ENCODE data around the gene CDT1.

CDT1 gene

DNA sequence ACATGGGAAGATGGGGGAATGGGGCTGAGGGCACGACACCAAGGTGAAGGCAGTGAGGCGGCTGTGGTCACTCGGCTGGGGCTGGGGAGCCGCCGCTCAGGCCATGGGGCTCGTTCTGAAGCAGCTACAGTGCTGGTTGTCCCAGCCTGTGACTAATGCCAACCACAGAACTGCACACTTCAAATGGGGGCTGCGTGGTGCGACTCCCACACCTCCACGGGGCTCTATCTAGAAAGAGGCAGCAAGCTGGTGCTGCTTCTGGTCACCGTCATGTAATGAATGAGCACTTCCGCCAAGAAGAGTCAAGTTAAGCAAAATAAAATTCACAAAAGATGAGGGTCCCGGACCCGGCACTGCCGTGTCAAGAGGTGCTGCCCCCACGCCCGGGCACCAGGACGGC, 33.2 kb downstream of the CDT1 start:
- no peak for DNase-seq (ENCODE audit: low read depth)

DNA sequence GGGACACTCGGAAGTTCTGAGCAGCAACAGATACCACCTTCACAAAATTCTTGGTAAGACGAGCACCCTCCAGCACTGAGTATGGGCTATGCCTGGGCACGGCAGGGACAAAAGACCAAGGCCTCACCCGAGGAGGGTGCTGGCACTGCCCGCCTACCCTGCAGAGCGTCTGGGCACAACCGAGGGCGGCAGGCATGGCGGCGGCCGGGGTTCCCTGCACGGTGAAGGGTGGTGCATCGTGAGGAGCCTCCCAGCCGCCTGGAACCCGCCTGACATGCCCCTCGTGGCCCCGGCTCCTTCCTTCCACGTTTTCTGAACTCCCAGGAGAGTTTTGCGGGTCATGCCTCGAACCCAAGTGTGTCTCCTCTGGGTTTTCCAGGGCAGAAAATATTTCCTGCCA, 34.2 kb downstream of the CDT1 start:
- no peak for DNase-seq (ENCODE audit: low read depth)

DNA sequence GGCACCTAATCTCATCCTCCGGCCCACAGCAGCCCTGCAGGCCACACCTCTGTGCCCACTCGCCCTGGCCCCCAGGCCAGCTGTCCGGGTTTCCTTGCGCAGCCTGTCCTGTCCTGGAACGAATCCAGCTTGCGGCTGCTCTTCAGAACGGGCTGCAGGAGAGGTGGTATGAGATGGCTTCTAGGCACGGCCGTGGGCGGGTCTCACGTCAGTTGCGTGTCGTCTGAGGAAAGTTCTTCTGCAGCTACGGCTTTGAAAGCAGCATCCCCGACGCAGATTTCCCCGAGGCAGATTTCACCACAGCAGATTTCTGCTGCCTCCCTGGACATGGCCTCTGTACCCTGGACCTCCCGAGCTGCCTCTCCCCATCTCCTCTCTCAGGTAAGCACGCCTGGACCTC, 35.0 kb downstream of the CDT1 start:
- no peak for DNase-seq (ENCODE audit: low read depth)

DNA sequence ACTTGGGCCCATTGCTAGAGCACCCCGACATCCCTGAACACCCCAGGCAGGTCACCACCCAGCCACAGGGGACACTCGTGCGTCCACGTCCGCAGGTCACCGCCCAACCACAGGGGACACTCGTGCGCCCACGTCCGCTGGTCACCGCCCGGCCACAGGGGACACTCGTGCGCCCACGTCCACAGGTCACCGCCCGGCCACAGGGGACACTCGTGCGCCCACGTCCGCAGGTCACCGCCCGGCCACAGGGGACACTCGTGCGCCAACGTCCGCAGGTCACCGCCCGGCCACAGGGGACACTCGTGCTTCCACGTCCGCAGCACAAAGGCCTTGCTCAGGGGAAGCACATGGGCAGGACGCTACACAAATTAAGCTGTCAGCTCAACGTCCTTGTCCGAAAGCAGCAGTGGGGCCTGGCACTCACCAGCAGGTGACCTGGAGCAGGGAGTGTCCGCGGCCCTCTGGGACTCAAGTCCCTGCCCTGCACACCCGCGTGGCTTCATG, 35.5 kb downstream of the CDT1 start:
- no peak for DNase-seq (ENCODE audit: low read depth)

DNA sequence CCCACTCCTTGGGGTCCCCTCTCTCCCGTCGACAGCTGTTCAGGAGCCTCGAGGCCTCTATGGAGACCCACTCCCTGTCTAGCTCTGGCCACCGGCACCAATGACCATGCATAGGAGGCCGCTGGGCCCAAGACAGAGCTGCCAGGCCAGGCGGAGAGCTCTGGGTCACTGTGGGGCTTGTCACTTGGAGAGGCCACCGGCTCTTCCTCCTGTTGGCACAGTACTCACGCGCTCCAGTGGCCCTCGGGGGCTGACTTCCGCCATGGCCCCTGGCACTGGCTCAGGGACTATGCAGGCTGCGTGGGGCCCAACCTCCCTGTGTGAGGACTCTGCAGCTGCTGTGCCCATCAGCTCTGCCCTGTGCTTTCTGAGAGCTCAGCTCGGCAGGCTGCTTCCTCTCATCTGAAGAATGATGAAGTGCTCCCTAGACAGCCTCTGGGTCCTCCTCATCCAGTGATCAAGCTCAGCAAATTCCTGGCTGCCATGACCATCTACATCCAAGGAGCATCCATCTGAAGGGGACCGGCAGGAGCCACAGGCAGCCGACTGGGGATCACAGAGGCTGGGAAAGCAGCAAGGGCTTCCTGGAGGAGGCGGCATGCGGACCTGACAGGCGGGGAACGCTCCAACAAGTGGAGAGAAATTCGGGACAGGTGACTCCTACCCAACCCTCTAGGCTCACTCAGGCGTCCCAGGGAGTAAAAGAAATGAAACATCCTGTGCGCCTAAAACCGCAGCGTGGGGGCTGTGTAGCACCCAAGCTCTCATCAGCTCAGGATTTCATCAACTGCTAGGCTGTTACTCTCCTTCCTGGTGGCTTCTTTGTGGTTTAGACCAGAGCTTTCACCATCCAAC, 36.4 kb downstream of the CDT1 start:
- DNase-seq (ENCODE audit: low read depth), result no peak

DNA sequence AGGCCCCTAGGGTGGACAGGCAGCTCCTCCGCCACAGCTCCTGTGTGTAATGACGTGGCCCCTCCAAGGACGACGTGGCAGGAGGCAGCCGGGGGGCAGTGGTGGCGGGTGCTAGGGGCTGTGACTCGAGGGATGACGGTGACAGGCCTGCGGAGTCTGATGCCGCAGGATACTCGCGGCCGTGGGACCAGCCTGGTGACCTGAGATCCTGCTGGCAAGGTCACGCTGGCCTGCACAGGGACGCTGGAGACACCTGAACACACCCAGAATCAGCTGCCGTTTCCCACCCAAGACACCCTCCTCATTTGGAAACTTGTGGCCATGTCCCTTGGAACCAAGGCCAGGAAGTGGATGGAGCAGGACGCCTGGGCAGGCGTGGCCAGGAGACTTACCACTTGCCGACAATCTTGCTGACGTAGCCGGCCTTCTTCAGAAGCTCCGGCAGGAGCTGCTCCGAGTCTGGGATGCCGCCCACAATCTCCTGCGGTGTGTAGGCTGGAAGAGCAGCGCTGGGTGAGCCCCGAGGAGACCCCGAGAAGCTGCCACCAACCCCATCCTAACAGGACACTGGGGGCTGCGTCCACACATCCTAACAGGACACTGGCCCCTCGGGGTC, 37.1 kb downstream of the CDT1 start:
- no peak for DNase-seq (ENCODE audit: low read depth)

DNA sequence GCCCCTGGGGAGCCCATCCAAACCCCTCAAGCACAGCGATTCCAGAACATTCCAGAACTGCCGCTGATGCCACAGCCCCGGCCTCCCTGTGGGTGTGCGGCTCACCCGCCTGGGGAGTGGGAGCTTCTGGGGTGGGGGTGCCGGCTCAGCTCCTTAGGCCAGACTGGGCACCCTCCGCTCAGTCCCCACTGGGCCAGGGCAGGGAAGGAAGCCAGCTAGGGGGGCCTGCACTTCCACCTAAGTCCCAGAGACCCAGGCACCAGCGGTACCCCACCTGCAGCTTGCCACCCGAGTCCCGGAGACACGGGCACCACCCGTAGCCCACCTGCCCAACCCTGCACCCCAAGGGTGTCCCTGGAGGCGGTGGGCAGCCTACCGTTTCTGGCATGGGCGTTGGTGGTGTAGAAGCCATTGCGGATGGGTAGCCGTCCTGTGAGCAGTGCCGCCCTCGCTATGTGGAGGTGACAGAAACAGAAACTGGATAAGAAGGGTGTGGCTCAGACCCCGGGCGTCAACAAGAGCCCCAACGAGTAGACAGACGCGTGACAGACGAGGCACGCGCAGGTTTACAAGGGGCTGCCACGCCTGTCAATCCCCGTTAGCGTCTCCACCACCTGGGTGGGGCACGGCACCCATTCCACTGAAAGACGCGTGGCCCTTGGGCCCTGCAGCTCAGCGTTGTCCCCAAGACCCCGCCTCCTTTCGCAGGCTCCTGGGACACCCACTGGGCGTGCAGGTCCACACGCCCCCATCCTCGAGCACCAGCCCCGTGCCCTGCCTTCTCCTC, 38.1 kb downstream of the CDT1 start:
- no peak for DNase-seq (ENCODE audit: low read depth)

DNA sequence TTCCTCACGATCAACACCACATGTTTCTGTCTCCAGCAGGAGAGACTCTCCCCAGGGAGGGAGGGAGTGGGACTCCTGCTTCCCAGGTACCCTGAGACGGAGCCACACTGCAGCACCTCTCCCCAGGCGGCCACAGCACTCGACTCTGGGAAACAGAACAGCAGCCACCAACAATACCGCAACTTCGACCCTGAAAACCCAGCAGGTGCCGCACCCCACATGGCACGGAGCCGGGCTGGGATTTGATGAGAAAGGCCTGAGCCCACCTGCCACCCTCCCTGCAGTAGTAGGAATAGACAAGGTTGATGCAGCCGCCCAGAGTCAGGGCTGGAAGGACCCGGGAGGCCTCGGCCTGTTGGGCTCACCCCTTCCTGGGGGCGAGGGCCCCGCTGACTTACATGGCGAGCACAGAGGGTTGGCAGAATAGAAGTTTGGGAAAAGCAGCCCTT, 38.7 kb downstream of the CDT1 start:
- DNase-seq (ENCODE audit: low read depth), result no peak

DNA sequence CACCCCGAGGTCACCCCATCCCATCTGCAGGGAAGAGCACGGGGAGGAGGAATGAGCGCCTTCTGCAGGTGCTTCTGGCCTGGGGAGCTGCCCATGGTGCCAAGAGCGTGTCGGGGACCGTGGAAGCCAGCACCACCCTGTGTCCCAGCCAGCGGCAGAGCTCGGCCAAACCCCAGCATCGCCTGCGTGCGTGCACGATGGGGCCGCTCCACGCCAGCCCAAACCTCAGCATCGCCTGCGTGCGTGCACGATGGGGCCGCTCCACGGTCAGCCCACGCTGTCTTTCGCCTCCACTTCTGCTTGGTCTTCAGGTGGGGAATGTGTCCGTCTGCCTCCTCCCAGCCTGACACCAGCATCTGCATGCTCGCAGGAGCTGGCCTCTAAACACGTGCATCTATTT, 39.2 kb downstream of the CDT1 start:
- DNase-seq (ENCODE audit: low read depth), result no peak

DNA sequence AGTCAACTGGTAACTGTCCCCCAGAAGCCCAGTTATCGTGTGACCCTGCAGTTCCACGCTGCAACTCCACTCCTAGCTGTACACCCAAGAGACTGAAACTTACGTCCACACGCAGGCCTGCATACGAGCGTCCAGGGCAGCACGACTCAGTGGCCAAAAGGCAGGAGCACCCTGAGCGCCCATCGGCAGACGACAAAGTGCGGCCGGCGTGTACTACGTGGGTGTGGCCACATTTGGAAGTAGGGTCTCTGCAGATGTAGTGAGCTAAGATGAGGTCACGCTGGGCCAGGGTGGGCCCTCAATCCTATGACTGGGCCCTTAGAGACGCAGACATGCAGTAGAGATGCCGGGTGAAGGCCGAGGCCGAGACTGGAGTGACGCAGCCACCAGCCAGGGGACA, 39.7 kb downstream of the CDT1 start:
- DNase-seq (ENCODE audit: low read depth), result no peak

DNA sequence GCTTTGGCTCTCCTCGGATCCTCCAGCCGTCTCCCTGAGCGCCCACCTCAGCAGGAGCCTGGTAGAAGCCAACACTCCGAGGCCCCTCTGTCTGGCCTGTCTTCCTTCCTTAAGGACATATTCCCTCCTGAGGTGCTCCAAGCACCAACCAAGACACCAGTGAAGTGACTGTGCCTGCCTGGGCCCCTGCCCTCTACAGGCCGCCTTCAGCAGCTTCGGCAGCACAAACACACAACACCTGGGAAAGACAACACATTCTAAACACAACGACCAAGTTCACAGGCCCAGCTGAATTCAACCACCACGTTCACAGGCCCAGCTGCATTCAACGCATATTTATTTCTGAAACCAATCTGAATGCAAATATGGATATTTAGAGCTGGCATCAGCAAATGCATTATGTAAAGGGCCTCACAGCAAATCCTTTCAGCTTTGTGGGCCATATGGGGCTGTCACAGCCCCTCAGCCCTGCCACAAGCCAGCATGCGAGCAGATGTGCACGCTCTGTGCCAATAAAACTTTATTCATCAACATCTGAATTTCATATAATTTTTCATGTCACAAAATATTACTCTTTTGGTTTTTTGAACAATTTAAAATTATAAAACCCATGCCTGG, 40.9 kb downstream of the CDT1 start:
- no peak for DNase-seq (ENCODE audit: low read depth)

DNA sequence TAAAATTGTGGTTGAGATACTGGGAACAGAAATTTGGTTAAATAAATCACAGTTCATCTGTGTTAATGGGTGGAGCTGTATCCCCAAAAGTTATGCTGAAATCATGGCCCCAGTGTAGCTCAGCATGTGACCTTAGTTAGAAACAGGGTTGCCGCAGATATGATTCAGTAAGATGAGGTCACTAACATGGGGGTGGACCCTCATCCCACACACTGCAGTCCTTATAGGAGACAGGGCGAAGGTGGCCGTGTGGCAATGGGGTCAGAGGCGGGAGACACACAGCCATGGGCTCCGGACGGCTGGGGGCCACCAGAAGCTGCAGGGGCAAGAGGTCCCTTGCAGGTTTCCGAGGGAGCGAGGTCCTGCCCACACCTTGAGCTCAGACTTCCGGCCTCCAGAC, 42.5 kb downstream of the CDT1 start:
- no peak for DNase-seq (ENCODE audit: low read depth)

DNA sequence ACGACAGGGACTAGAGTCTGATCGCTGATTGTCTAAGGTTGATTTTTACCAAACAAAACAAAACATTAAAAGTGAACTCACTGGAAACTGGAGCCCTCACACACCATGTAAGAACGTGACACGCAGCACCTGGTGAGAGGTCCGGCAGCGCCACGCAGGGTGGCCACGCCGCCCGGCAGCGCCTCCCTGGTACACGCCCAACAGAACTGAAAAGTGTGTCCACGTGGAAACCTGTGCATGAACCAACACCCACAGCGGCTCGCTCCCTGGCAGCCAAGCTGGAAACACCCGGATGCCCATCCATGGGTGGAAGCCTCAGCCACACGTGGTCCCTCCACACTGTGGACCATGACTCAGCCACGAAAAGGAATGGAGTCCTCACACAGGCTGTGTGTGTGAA, 44.1 kb downstream of the CDT1 start:
- DNase-seq (ENCODE audit: low read depth), result no peak

DNA sequence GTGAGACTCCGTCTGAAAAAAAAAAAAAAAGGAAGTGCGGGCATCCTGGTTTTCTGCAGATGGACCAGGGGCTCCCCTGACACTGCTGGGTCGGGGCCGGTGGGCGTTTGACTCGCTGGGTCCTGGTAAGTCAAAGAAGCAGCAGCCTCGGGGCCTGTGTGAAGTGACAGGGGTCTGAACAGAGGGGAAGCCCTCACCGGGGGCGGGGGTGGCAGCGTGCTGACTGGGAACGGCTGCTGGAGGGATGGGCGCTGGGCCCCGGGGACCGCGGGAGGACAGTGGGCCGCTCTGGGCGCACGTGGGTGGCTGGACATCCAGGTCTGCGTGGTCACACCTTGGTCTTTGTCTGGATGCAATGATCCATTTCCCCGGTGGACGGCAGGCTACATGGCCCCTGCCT, 45.0 kb downstream of the CDT1 start:
- DNase-seq (ENCODE audit: low read depth), result no peak

DNA sequence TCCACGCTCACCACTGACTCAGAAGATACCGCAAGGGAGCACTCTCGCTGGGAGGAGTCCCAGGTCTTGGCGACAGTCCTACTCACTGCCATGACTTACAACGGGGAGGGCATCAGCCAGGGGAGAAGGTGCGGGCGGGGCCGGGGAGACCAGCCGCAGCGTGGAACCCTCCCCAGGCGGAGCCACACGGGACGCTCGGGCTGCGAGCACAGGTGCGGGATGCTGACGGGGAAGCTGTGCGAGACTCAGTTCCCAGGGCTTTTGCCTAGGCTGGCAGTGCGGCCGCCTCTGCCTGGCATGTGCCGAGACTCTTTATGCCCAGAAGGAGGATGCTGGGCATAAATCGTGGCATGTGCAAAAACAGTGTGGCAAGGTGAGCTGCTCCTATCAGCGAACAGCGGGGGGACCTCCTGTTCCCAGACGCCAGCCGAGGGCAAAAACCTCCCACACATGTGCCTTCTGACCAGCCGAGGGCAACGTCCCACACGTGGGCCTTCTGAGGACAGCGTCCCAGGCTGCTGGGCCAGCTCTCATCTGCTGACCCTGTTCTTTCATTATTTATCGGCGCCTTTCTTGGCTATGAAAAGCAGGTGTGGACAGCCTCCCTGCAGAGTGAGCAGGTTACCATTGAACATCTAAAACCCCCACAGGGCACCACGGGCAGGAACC, 47.1 kb downstream of the CDT1 start:
- DNase-seq (ENCODE audit: low read depth), result no peak

DNA sequence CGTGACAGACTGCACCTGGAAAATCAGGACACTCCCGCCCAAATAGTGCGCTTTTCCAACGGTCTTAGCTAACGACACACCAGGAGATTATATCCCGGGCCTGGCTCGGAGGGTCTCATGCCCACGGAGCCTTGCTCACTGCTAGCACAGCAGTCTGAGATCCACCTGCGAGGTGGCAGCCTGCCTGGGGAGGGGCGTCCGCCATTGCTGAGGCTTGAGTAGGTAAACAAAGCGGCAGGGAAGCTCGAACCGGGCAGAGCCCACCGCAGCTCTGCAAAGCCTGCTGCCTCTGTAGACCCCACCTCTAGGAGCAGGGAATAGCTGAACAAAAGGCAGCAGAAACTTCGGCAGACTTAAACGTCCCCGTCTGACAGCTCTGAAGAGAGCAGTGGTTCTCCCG, 48.0 kb downstream of the CDT1 start:
- DNase-seq (ENCODE audit: low read depth), result no peak

DNA sequence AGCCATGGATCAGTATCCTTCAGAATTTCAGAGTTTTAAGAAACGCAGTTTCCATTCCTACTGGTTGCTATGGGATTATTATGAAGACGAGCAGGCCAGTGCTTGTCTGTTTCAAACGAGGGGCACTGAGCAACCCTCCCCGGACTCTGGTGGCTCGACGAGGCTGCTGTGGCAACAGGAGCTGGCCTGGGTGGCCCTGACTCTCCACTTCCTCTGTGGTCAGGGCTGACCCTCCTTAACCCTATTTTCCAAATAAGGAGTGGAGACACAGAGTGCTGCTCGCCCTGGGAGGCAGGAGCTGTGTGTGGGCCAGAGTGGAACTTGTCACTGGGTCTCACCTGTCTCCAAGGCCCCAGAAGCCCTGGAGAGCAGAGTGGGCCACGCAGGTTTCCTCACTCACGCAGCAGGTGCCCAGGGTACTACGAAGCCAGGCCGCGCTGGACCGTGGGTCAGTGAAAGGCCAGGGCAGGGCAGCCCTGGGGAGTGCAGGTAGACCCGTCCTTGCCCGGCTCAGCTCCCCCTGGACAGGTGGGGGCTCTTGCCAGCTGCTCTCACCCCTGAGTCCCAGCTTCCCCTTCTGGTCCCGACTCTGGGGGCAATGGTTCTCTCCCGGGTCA, 49.8 kb downstream of the CDT1 start:
- no peak for DNase-seq (ENCODE audit: low read depth)

DNA sequence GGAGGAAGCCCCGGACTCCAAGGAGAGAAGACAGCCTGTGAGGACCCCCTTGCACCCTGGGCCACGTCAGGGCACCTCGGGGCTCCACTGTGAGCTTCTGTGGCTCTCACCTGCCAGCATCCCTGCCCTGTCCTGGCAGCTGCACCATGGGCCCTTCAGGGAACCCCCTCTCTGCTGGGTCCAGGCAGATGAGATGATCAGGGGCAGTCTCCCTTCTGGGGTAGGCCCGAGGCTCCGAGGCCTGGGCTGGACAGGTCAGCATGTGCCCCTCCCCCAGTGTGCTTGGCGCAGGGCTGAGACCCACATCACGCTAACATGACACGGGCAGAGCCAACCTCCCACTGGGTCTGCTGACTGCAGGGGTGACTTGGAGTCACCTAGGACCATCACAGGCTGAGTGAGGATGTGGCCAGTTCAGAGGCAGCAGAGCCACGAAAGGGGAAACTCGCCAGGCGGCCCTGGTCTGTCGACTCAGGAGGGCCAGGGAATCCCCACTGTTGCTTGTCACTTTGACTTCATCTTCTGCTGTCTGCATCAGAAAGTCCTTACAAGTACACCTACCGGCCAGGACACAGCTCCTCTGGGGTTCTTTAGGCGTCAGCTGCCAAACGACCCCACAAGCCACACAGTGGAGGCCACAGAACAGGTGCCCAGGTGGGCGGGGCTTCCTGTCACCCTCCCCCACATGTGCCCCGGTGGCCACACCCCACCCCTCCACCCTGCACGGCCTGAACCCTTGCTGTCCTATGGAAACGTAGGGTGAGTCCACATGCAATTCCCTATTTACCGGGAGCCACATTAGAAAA, 50.9 kb downstream of the CDT1 start:
- no peak for DNase-seq (ENCODE audit: low read depth)

DNA sequence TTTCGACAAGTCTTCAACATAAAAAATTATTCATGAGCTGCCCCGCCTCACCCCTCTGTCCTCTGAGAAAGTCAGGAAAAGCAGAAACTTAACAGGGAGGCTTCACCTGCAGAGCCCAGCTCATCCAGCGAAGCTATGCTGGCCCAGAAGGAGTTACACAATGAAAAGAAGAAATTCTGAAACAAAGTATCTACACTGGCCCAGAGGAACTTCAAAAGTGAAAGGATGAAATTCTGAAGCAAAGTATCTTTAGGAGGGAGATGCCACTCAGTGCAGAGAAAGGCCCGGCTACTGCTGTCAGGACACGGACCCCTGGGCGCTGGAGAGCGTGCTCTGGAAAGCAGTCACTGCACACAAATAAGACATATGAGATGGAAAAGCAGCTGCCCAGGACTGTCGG, 51.6 kb downstream of the CDT1 start:
- no peak for DNase-seq (ENCODE audit: low read depth)

DNA sequence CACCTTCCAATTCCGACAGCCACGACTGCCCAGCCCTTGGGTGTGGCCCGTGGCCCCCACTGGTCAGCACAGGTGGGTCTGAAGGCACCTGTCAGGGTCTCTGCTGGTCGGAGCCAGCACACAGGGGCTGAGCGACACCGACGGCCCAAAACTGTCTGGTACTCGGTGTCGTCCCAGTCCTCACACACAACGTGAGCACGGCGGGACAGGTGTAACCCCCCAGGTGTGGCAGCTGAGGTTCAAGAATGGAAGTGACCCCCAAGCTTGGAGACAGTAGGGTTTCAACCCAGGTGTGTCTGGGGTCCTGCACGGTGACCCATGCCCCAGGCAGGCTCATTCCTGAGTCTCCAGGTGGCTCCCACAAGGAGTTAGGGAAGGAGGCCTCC, 52.1 kb downstream of the CDT1 start:
- DNase-seq (ENCODE audit: low read depth), result no peak

Data from T follicular helper cell (primary cell).